ENCODE results near the gene THPO.

Gene THPO

GRCh38 chr3:184345317-184346144 is 32.5 kb downstream of the THPO start:
- TF ChIP-seq TAF1 (IDR thresholded peaks at IDR 0.05; ENCODE audit: low read depth): no peak
- peak; percentile 77 for TF ChIP-seq NFIC (IDR thresholded peaks at IDR 0.05)
- TF ChIP-seq YY1 (IDR thresholded peaks at IDR 0.05; ENCODE audit: low read depth): no peak
- peak; percentile 47 for TF ChIP-seq FOXM1 (IDR thresholded peaks at IDR 0.05; ENCODE audit: borderline replicate concordance, low read depth)
- peak; percentile 91 for TF ChIP-seq TEAD4 (IDR thresholded peaks at IDR 0.05)
- peak; percentile 22; the same call in 1 of the 2 replicates for TF ChIP-seq EP300 (IDR thresholded peaks at IDR 0.05; ENCODE audit: borderline replicate concordance)
- peak; percentile 70 for TF ChIP-seq MAX (IDR thresholded peaks at IDR 0.05)
- TF ChIP-seq USF1 (IDR thresholded peaks at IDR 0.05): peak; percentile 87
- peak; percentile 54; the same call in 1 of the 2 replicates for TF ChIP-seq TCF12 (IDR thresholded peaks at IDR 0.05; ENCODE audit: low read depth)
- TF ChIP-seq, protein P1, sequence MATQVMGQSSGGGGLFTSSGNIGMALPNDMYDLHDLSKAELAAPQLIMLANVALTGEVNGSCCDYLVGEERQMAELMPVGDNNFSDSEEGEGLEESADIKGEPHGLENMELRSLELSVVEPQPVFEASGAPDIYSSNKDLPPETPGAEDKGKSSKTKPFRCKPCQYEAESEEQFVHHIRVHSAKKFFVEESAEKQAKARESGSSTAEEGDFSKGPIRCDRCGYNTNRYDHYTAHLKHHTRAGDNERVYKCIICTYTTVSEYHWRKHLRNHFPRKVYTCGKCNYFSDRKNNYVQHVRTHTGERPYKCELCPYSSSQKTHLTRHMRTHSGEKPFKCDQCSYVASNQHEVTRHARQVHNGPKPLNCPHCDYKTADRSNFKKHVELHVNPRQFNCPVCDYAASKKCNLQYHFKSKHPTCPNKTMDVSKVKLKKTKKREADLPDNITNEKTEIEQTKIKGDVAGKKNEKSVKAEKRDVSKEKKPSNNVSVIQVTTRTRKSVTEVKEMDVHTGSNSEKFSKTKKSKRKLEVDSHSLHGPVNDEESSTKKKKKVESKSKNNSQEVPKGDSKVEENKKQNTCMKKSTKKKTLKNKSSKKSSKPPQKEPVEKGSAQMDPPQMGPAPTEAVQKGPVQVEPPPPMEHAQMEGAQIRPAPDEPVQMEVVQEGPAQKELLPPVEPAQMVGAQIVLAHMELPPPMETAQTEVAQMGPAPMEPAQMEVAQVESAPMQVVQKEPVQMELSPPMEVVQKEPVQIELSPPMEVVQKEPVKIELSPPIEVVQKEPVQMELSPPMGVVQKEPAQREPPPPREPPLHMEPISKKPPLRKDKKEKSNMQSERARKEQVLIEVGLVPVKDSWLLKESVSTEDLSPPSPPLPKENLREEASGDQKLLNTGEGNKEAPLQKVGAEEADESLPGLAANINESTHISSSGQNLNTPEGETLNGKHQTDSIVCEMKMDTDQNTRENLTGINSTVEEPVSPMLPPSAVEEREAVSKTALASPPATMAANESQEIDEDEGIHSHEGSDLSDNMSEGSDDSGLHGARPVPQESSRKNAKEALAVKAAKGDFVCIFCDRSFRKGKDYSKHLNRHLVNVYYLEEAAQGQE (IDR thresholded peaks at IDR 0.05; ENCODE audit: low read depth): peak; percentile 18; the same call in 1 of the 2 replicates
- no peak; the same call in 1 of the 2 replicates for TF ChIP-seq CREB1 (IDR thresholded peaks at IDR 0.05; ENCODE audit: low read depth)
- 0 out of 2 replicates have a peak, but pooled peaks have one; percentile 29 for TF ChIP-seq CEBPB (IDR thresholded peaks at IDR 0.05)
- TF ChIP-seq EGR1 (IDR thresholded peaks at IDR 0.05): no peak
- peak; percentile 54 for TF ChIP-seq RAD21 (IDR thresholded peaks at IDR 0.05; ENCODE audit: low read depth)
- peak; percentile 42; the same call in 1 of the 2 replicates for TF ChIP-seq ZBTB7A (IDR thresholded peaks at IDR 0.05; ENCODE audit: low read depth)

DNA sequence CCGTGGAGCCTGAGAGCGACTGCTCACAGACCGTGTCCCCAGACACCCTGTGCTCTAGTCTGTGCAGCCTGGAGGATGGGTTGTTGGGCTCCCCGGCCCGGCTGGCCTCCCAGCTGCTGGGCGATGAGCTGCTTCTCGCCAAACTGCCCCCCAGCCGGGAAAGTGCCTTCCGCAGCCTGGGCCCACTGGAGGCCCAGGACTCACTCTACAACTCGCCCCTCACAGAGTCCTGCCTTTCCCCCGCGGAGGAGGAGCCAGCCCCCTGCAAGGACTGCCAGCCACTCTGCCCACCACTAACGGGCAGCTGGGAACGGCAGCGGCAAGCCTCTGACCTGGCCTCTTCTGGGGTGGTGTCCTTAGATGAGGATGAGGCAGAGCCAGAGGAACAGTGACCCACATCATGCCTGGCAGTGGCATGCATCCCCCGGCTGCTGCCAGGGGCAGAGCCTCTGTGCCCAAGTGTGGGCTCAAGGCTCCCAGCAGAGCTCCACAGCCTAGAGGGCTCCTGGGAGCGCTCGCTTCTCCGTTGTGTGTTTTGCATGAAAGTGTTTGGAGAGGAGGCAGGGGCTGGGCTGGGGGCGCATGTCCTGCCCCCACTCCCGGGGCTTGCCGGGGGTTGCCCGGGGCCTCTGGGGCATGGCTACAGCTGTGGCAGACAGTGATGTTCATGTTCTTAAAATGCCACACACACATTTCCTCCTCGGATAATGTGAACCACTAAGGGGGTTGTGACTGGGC is 33.3 kb downstream of the THPO start:
- TF ChIP-seq CREB1 (IDR thresholded peaks at IDR 0.05; ENCODE audit: low read depth) (no peak), EP300 (IDR thresholded peaks at IDR 0.05; ENCODE audit: borderline replicate concordance) (no peak), MAX (IDR thresholded peaks at IDR 0.05) (no peak), TEAD4 (IDR thresholded peaks at IDR 0.05) (no peak), NFIC (IDR thresholded peaks at IDR 0.05) (no peak), USF1 (IDR thresholded peaks at IDR 0.05) (no peak), RAD21 (IDR thresholded peaks at IDR 0.05; ENCODE audit: low read depth) (no peak), EGR1 (IDR thresholded peaks at IDR 0.05) (no peak), FOXM1 (IDR thresholded peaks at IDR 0.05; ENCODE audit: borderline replicate concordance, low read depth) (no peak), YY1 (IDR thresholded peaks at IDR 0.05; ENCODE audit: low read depth) (no peak), TCF12 (IDR thresholded peaks at IDR 0.05; ENCODE audit: low read depth) (no peak), CEBPB (IDR thresholded peaks at IDR 0.05) (no peak), ZBTB7A (IDR thresholded peaks at IDR 0.05; ENCODE audit: low read depth) (no peak), TAF1 (IDR thresholded peaks at IDR 0.05; ENCODE audit: low read depth) (no peak)
- TF ChIP-seq, protein P1 (IDR thresholded peaks at IDR 0.05; ENCODE audit: low read depth): no peak

GRCh38 chr3:184343200-184343876 is 34.7 kb downstream of the THPO start:
- TF ChIP-seq ZBTB7A (IDR thresholded peaks at IDR 0.05; ENCODE audit: low read depth) (no peak), USF1 (IDR thresholded peaks at IDR 0.05) (no peak)

DNA sequence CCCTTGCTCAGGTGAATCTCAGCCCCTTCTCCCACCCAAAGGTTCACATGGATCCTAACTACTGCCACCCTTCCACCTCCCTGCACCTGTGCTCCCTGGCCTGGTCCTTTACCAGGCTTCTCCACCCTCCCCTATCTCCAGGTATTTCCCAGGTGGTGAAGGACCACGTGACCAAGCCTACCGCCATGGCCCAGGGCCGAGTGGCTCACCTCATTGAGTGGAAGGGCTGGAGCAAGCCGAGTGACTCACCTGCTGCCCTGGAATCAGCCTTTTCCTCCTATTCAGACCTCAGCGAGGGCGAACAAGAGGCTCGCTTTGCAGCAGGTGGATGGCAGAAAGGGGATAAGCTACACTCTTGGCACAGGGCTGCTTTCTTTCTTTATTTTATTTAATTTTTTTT is 36.1 kb downstream of the THPO start:
- TF ChIP-seq NFIC (IDR thresholded peaks at IDR 0.05): no peak
- TF ChIP-seq YY1 (IDR thresholded peaks at IDR 0.05; ENCODE audit: low read depth): 0 out of 2 replicates have a peak, but pooled peaks have one; percentile 42
- peak; percentile 91 for TF ChIP-seq USF1 (IDR thresholded peaks at IDR 0.05)
- no peak for TF ChIP-seq TCF12 (IDR thresholded peaks at IDR 0.05; ENCODE audit: low read depth)
- TF ChIP-seq MAX (IDR thresholded peaks at IDR 0.05): 0 out of 2 replicates have a peak, but pooled peaks have one; percentile 17
- TF ChIP-seq, protein P1 (IDR thresholded peaks at IDR 0.05; ENCODE audit: low read depth): no peak
- TF ChIP-seq EP300 (IDR thresholded peaks at IDR 0.05; ENCODE audit: borderline replicate concordance): no peak
- no peak for TF ChIP-seq EGR1 (IDR thresholded peaks at IDR 0.05)
